HL-60/S4 treated with retinoic acid at 250 ng/mL for 4 days and 3 days (cell line): ENCODE results near the gene TLR7.

ENCODE experiments used
- in situ Hi-C: fragments of 300-500 bp; cut with MboI; formaldehyde crosslinking; loops from 2 replicates; pipeline ENCODE4 v1.7.0; 2022; ENCODE audit warnings: low sequenced_read_pairs

TLR7 gene

GRCh38 chrX:12866451-12867377 is at the start of gene TLR7:
TSS of gene TLR7 (plus strand) at chrX:12867072. CDS start at chrX:12867579, 507 bp downstream.
- in situ Hi-C loops: no loop called here

GRCh38 chrX:12817528-12817927 is 49.3 kb upstream of the TLR7 start:
- in situ Hi-C loops: loop anchor here (25.0 kb wide), 1 partner anchor 670 kb away; no protein-coding TSS in a partner anchor

- in situ Hi-C loops: loop anchor here (25.0 kb wide), 1 partner anchor 668 kb away; no protein-coding TSS in a partner anchor
Measured at GRCh38 chrX:12819222-12819621, 47.6 kb upstream of the TLR7 start.

- in situ Hi-C loops: loop anchor here (25.0 kb wide), 1 partner anchor 667 kb away; no protein-coding TSS in a partner anchor
Measured at GRCh38 chrX:12820737-12821136, 46.1 kb upstream of the TLR7 start.

GRCh38 chrX:12824944-12825343 is 41.9 kb upstream of the TLR7 start:
- in situ Hi-C loops: loop anchor here (25.0 kb wide), 1 partner anchor 662 kb away; no protein-coding TSS in a partner anchor

GRCh38 chrX:12825801-12826200 is 41.1 kb upstream of the TLR7 start:
- in situ Hi-C loops: no loop called here

- in situ Hi-C loops: no loop called here
Measured at GRCh38 chrX:12843061-12843667, 23.7 kb upstream of the TLR7 start.

- in situ Hi-C loops: no loop called here
Measured at GRCh38 chrX:12843668-12844279, 23.1 kb upstream of the TLR7 start.

GRCh38 chrX:12844319-12844718 is 22.6 kb upstream of the TLR7 start:
- in situ Hi-C loops: no loop called here

- in situ Hi-C loops: no loop called here
Measured at GRCh38 chrX:12865359-12865758, 1.5 kb upstream of the TLR7 start.

GRCh38 chrX:12867685-12868084 is 813 bp downstream of the TLR7 start:
- in situ Hi-C loops: no loop called here

- in situ Hi-C loops: no loop called here
Measured at GRCh38 chrX:12868747-12869146, 1.9 kb downstream of the TLR7 start.

- in situ Hi-C loops: no loop called here
Measured at GRCh38 chrX:12871257-12871656, 4.4 kb downstream of the TLR7 start.

- in situ Hi-C loops: no loop called here
Measured at GRCh38 chrX:12872741-12873140, 5.9 kb downstream of the TLR7 start.

- in situ Hi-C loops: no loop called here
Measured at GRCh38 chrX:12874581-12874980, 7.7 kb downstream of the TLR7 start.

- in situ Hi-C loops: no loop called here
Measured at GRCh38 chrX:12877386-12877785, 10.5 kb downstream of the TLR7 start.

GRCh38 chrX:12878536-12878935 is 11.7 kb downstream of the TLR7 start:
- in situ Hi-C loops: no loop called here

- in situ Hi-C loops: no loop called here
Measured at GRCh38 chrX:12881914-12882313, 15.0 kb downstream of the TLR7 start.

GRCh38 chrX:12885508-12885907 is 18.6 kb downstream of the TLR7 start:
- in situ Hi-C loops: no loop called here

- in situ Hi-C loops: no loop called here
Measured at GRCh38 chrX:12886545-12886944, 19.7 kb downstream of the TLR7 start.

GRCh38 chrX:12887141-12887540 is 20.3 kb downstream of the TLR7 start:
- in situ Hi-C loops: no loop called here
